HepG2 (cell line): Measurements from ENCODE around the gene CCDC88A. TPM values are rescaled to one million over a fixed set of nuclear protein-coding genes. Genes with fewer than 3 reads are reported as not detected.

Source experiments
- ATF2 ChIP-seq: sonication (generic); formaldehyde crosslinking; IDR thresholded peaks from 2 replicates; pipeline ENCODE4 v1.4.0; 2020; ENCODE audit warnings: missing genetic modification reagents
- ATM ChIP-seq: fragments of 450-650 bp; IDR thresholded peaks from 2 replicates; pipeline ENCODE4 v1.7.1; 2017; ENCODE audit warnings: mild to moderate bottlenecking, borderline replicate concordance
- CENPT ChIP-seq: sonication (generic); formaldehyde crosslinking; IDR thresholded peaks from 2 replicates; pipeline ENCODE4 v1.8.0; 2022; ENCODE audit warnings: low read depth, mild to moderate bottlenecking, moderate library complexity, missing genetic modification reagents
- DBP ChIP-seq: sonication (generic); formaldehyde crosslinking; IDR thresholded peaks from 2 replicates; pipeline ENCODE4 v1.4.0; 2020; ENCODE audit warnings: missing genetic modification reagents; ENCODE audit errors: not compliant biosample characterization
- EHMT2 ChIP-seq: fragments of 200-600 bp; sonication (generic); IDR thresholded peaks from 2 replicates; pipeline ENCODE4 v1.7.0; 2017; ENCODE audit warnings: antibody characterized with exemption, low read depth, low read length, borderline replicate concordance
- FOXA3 ChIP-seq: IDR thresholded peaks from 2 replicates; pipeline ENCODE4 v1.6.1; 2016; ENCODE audit warnings: missing genetic modification reagents, missing compliant biosample characterization
- FOXK1 ChIP-seq: sonication (generic); formaldehyde crosslinking; IDR thresholded peaks from 2 replicates; pipeline ENCODE4 v1.4.0; 2020; ENCODE audit warnings: low read depth, missing genetic modification reagents, borderline replicate concordance
- FOXP1 ChIP-seq, 2 experiments: fragments of 450-650 bp in 1 of 2; IDR thresholded peaks; 2 replicates each; pipeline ENCODE4 v1.6.1; 2017 to 2018; ENCODE audit warnings: antibody characterized with exemption in 1 of 2
- GABPA ChIP-seq, 2 experiments: IDR thresholded peaks; 2 replicates each; pipeline ENCODE4 v1.6.1; 2011 to 2016; ENCODE audit warnings: low read depth in 2 of 2, low read length in 1 of 2, missing biosample characterization in 1 of 2, missing genetic modification characterization in 1 of 2
- HOXA3 ChIP-seq: sonication (generic); formaldehyde crosslinking; IDR thresholded peaks from 2 replicates; pipeline ENCODE4 v1.5.0; 2020; ENCODE audit warnings: missing genetic modification reagents
- MED1 ChIP-seq: sonication (generic); formaldehyde crosslinking; IDR thresholded peaks from 2 replicates; pipeline ENCODE4 v1.4.0; 2020; ENCODE audit warnings: missing genetic modification reagents
- NFKBIZ ChIP-seq: IDR thresholded peaks from 2 replicates; pipeline ENCODE4 v1.6.1; 2018; ENCODE audit warnings: missing genetic modification reagents, missing compliant biosample characterization
- NR1H2 ChIP-seq: sonication (generic); formaldehyde crosslinking; IDR thresholded peaks from 2 replicates; pipeline ENCODE4 v1.8.1; 2022; ENCODE audit warnings: low read depth, missing genetic modification reagents, borderline replicate concordance
- POGZ ChIP-seq: sonication (generic); formaldehyde crosslinking; IDR thresholded peaks from 2 replicates; pipeline ENCODE4 v1.4.0; 2020; ENCODE audit warnings: mild to moderate bottlenecking, missing genetic modification reagents
- SALL1 ChIP-seq: sonication (generic); formaldehyde crosslinking; IDR thresholded peaks from 2 replicates; pipeline ENCODE4 v1.8.0; 2022; ENCODE audit warnings: mild to moderate bottlenecking, missing genetic modification reagents
- SKI ChIP-seq: fragments of 450-650 bp; IDR thresholded peaks from one replicate; pipeline ENCODE4 v1.6.1; 2018; ENCODE audit warnings: mild to moderate bottlenecking; ENCODE audit not compliant: partially characterized antibody
- SMYD3 ChIP-seq: sonication (generic); formaldehyde crosslinking; IDR thresholded peaks from 2 replicates; pipeline ENCODE4 v1.8.1; 2023; ENCODE audit warnings: mild to moderate bottlenecking, missing genetic modification reagents
- TEAD3 ChIP-seq: optimal IDR thresholded peaks from 2 replicates; pipeline ENCODE3; 2016; ENCODE audit warnings: borderline replicate concordance
- ZFX ChIP-seq: sonication (generic); formaldehyde crosslinking; IDR thresholded peaks from 2 replicates; pipeline ENCODE4 v1.4.0; 2020; ENCODE audit warnings: mild to moderate bottlenecking, low read depth, missing genetic modification reagents, moderate library complexity
- ZMYM2 ChIP-seq: sonication (generic); formaldehyde crosslinking; IDR thresholded peaks from 2 replicates; pipeline ENCODE4 v1.8.0; 2022; ENCODE audit warnings: mild to moderate bottlenecking, missing genetic modification reagents
- ZMYM3 ChIP-seq: sonication (generic); formaldehyde crosslinking; IDR thresholded peaks from 2 replicates; pipeline ENCODE4 v1.5.1; 2020; ENCODE audit warnings: mild to moderate bottlenecking, missing genetic modification reagents
- ZMYM4 ChIP-seq: sonication (generic); formaldehyde crosslinking; IDR thresholded peaks from 2 replicates; pipeline ENCODE4 v1.8.1; 2023; ENCODE audit warnings: mild to moderate bottlenecking, missing genetic modification reagents
- ZNF234 ChIP-seq: sonication (generic); formaldehyde crosslinking; conservative IDR thresholded peaks from 2 replicates; pipeline ENCODE4 v1.5.1; 2020; ENCODE audit warnings: mild to moderate bottlenecking, missing genetic modification reagents
- ZNF441 ChIP-seq: sonication (generic); formaldehyde crosslinking; IDR thresholded peaks from 2 replicates; pipeline ENCODE4 v1.7.0; 2021; ENCODE audit warnings: missing genetic modification reagents, borderline replicate concordance
- ZNF468 ChIP-seq: sonication (generic); formaldehyde crosslinking; IDR thresholded peaks from 2 replicates; pipeline ENCODE4 v1.8.0; 2022; ENCODE audit warnings: mild to moderate bottlenecking, moderate library complexity, missing genetic modification reagents
- ZNF570 ChIP-seq: sonication (generic); formaldehyde crosslinking; IDR thresholded peaks from 2 replicates; pipeline ENCODE4 v1.4.0; 2020; ENCODE audit warnings: mild to moderate bottlenecking, missing genetic modification reagents, borderline replicate concordance
- ZNF644 ChIP-seq: IDR thresholded peaks from 2 replicates; pipeline ENCODE4 v1.6.1; 2016; ENCODE audit warnings: low read depth
- ZSCAN30 ChIP-seq: sonication (generic); formaldehyde crosslinking; IDR thresholded peaks from 2 replicates; pipeline ENCODE4 v1.5.0; 2020; ENCODE audit warnings: mild to moderate bottlenecking, missing genetic modification reagents
- polyA plus RNA-seq, 8 experiments: library from polyadenylated mRNA; depleted of rRNA in 3 of 8; stranded (reverse) in 7 of 8; unstranded in 1 of 8; fragments of >200 nt; fragmentation: Illumina TruSeq in 4 of 8; extraction: Trizol in 4 of 8; gene quantifications; 2 replicates each; pipeline versions ENCODE4 v1.2.1 to v1.2.3, GENCODE V29; 2011 to 2016; ENCODE audit warnings: low read depth in 4 of 8, missing spikeins in 1 of 8, mixed read lengths in 1 of 8; ENCODE audit not compliant: insufficient read depth in 1 of 8
- total RNA-seq, 5 experiments: library from RNA; depleted of rRNA; stranded (reverse); fragments of >200 nt; fragmentation: Illumina TruSeq; extraction: Trizol; gene quantifications; 2 replicates each; pipeline ENCODE4 v1.2.3, GENCODE V29; 2016; ENCODE audit warnings: low read depth in 1 of 5
- TF ChIP-seq, protein P1 (sequence below): IDR thresholded peaks from 2 replicates; pipeline ENCODE4 v1.6.1; 2016; ENCODE audit warnings: low read depth, borderline replicate concordance
- TF ChIP-seq, protein P2 (sequence below): sonication (generic); formaldehyde crosslinking; IDR thresholded peaks from 2 replicates; pipeline ENCODE4 v1.8.0; 2022; ENCODE audit warnings: mild to moderate bottlenecking, missing genetic modification reagents, borderline replicate concordance

Gene CCDC88A
- total and polyA plus RNA-seq, 2 of the 13 experiments (the other 11 are each of a cell fraction or from before 2014, with no cell fraction given) = 43.2 to 84.1 TPM

DNA sequence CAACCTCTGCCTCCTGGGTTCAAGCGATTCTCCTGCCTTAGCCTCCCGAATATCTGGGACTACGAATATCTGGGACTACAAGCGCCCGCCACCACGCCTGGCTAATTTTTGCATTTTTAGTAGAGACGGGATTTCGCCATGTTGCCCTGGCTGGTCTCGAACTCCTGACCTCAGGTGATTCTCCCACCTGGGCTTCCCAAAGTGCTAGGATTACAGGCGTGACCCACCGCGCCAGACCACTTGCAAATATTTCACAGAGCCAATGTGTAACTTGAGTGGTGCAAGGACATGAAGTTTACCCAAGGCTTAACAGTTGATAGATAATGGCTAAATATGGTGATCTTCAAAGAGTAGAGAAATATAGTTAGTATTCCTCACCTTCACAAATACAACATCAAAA, 136.6 kb downstream of the CCDC88A start (continued):
- TF ChIP-seq SALL1 (CRISPR knock-in tag) (0 out of 2 replicates have a peak, but pooled peaks have one; percentile 18), GABPA (IDR thresholded peaks at IDR 0.05; ENCODE audit: low read depth, low read length) (no peak), GABPA (CRISPR knock-in tag; IDR thresholded peaks at IDR 0.05; ENCODE audit: low read depth) (no peak), FOXA3 (no peak), ZNF468 (CRISPR knock-in tag) (no peak), ZMYM3 (CRISPR knock-in tag) (0 out of 2 replicates have a peak, but pooled peaks have one; percentile 54), TEAD3 (CRISPR knock-in tag) (no peak), CENPT (no peak), FOXK1 (CRISPR knock-in tag) (no peak), ATF2 (CRISPR knock-in tag) (no peak), ZMYM2 (CRISPR knock-in tag) (0 out of 2 replicates have a peak, but pooled peaks have one; percentile 34), ZNF570 (CRISPR knock-in tag) (no peak), MED1 (CRISPR knock-in tag) (no peak), HOXA3 (CRISPR knock-in tag) (0 out of 2 replicates have a peak, but pooled peaks have one; percentile 20), ZNF441 (CRISPR knock-in tag) (no peak), SKI (no peak), ZSCAN30 (CRISPR knock-in tag) (no peak), NR1H2 (no peak), FOXP1 (IDR thresholded peaks at IDR 0.05) (no peak), FOXP1 (CRISPR knock-in tag; IDR thresholded peaks at IDR 0.05) (no peak), POGZ (CRISPR knock-in tag) (0 out of 2 replicates have a peak, but pooled peaks have one; percentile 6), ZFX (CRISPR knock-in tag) (no peak), EHMT2 (0 out of 2 replicates have a peak, but pooled peaks have one; percentile 28), SMYD3 (CRISPR knock-in tag) (no peak), NFKBIZ (CRISPR knock-in tag) (no peak), ATM (no peak), DBP (CRISPR knock-in tag) (no peak), ZNF644 (CRISPR knock-in tag) (no peak), ZMYM4 (CRISPR knock-in tag) (peak; percentile 37; the same call in 1 of the 2 replicates), ZNF234 (no peak)
- TF ChIP-seq, protein P1, sequence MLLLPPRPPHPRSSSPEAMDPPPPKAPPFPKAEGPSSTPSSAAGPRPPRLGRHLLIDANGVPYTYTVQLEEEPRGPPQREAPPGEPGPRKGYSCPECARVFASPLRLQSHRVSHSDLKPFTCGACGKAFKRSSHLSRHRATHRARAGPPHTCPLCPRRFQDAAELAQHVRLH (CRISPR knock-in tag) = no peak
- TF ChIP-seq, protein P2, sequence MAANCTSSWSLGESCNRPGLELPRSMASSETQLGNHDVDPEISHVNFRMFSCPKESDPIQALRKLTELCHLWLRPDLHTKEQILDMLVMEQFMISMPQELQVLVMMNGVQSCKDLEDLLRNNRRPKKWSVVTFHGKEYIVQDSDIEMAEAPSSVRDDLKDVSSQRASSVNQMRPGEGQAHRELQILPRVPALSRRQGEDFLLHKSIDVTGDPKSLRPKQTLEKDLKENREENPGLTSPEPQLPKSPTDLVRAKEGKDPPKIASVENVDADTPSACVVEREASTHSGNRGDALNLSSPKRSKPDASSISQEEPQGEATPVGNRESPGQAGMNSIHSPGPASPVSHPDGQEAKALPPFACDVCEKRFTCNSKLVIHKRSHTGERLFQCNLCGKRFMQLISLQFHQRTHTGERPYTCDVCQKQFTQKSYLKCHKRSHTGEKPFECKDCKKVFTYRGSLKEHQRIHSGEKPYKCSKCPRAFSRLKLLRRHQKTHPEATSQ (CRISPR knock-in tag) = no peak
